GM21526 (cell line): ENCODE results near the gene UVRAG.
"Not testable (repeated sequence)": the region's sequence is repeated elsewhere in the genome, so short reads cannot be mapped to it uniquely, and the experiment has no call there.

Experiments
- ATAC-seq: cut with Tn5 transposase; IDR thresholded peaks from one replicate; pipeline ENCODE4 v1.9.1; 2021; ENCODE audit warnings: moderate library complexity; ENCODE audit not compliant: unreplicated experiment, low FRiP score

UVRAG gene

DNA sequence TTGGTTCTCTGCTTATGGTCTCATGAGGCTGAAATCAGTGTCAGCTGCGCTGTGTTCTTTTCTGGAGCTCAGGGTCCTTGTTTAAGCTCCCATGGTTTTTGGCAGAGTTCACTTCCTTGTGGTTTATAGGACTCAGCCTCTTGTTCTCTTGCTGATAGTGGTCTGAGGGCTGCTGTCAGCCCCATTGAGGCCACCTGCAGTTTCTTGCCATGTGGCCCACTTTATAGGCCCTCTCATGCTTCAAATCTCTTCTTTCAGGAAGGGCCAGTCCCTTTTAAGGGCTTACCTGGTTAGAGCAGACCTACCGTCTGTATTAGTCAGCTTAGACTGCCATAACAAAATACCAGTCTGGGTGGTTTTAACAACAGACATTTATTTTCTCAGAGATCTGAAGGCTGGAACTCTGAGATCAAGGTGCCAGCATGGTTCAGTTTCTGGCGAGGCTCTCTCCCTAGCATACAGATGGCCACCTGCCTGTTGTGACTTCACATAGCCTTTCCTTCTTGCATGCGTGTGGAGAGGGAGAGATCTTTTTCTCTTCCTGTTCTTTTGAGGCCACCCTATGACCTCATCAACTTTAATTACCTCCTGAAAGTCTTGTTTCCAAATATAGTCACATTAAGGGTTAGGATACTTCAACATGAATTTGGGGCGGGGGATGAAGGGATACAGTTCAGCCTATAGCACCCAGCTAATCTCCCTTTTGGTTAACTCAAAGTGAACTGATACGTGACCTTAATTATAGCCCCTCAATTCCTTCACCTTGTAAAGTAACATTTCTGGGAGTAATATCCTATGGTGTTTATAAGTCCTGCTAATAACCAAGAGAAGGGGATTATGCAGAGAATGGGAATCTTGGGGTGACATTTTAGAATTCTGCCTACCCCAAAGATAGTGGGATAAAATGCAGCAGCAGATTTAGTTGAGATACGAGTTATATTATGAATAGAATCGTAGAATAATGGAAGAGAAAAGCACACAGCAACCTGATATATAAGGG lies 131.8 kb downstream of the UVRAG start:
- no peak for ATAC-seq

DNA sequence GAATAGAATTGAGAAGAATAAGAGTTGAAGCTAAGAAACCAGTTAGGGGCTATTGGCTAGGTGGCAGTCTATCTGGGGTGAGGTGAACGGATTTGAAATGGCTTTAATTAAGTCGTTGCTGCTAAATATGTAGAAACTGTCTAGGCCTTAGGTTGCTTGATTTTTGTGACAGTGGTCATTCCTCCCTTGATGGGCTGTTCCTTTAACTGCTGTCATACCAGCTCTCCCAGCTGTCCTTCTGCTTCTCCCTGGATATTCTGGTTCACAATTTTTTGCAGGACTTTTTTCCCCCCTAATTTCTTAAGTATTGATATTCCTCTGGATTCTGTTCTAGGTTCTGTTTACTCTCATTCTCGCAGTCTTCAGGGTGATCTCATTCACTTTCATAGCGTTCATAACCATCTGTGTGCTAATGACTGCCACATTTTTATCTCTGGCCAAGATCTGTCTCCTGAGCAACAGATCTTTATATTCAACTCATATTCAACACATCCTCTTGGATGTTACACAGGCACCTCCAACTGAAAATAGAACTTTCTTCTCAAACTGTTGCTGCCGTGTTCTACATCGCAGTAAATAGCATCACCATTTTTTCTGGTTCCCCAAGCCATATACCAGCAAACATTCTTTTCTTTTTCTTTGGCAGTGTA lies 134.1 kb downstream of the UVRAG start:
- no peak for ATAC-seq

- no peak for ATAC-seq
Observed at GRCh38 chr11:75950141-75950540, 135.1 kb downstream of the UVRAG start.

GRCh38 chr11:75954039-75954438 lies 139.0 kb downstream of the UVRAG start:
- ATAC-seq: no peak

GRCh38 chr11:75955443-75955842 lies 140.4 kb downstream of the UVRAG start:
- no peak for ATAC-seq

GRCh38 chr11:75959540-75959939 lies 144.5 kb downstream of the UVRAG start:
- ATAC-seq: no peak

- no peak for ATAC-seq
Observed at GRCh38 chr11:75964071-75964470, 149.1 kb downstream of the UVRAG start.

DNA sequence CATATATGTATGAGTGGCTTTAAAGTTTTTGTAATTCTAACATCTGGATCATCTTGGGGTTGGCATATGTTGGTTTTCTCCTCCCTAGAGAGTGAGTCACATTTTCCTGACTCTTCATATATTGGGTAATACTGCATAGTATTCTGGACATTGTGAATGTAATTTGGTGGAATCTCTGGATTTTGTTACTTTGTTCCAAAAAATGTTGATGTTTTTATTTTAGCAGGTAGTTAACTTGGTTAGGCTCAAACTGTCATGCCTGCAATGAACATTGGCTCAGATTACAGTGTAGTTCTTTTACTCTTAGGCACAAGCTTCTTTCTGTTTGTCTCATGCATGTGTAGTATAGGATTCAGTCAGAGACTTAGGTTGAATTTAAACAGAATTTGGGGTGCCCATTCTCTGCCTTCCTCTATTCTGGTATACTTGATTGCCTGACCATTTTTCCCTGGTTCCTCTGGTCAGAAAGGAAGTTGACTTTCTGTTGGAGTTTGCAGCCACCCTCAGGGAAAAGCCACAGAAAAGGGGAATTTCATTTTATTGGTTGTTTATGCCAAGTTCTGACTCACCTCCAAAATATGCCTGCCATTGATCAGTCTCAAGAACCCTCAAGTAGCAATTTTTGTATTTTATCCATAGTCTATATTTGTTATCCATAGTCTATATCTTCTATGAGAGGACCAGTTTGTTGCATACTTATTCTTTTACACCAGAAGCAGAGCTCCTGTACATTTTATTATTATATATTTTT lies 151.7 kb downstream of the UVRAG start:
- no peak for ATAC-seq

GRCh38 chr11:75968021-75968625 lies 153.1 kb downstream of the UVRAG start:
- no peak for ATAC-seq

- ATAC-seq: no peak
Observed at GRCh38 chr11:75969626-75970308, 154.8 kb downstream of the UVRAG start.

GRCh38 chr11:75973710-75974109 lies 158.7 kb downstream of the UVRAG start:
- ATAC-seq: not testable (repeated sequence)

DNA sequence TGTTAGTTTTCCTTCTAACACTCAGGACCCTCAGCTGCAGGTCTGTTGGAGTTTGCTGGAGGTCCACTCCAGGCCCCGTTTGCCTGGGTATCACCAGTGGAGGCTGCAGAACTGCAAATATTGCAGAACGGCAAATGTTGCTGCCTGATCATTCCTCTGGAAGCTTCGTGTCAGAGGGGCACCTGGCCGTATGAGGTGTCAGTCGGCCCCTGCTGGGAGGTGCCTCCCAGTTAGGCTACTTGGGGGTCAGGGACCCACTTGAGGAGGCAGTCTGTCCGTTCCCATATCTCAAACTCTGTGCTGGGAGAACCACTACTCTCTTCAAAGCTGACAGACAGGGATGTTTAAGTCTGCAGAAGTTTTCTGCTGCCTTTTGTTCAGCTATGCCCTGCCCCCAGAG lies 164.1 kb downstream of the UVRAG start:
- ATAC-seq: not testable (repeated sequence)

DNA sequence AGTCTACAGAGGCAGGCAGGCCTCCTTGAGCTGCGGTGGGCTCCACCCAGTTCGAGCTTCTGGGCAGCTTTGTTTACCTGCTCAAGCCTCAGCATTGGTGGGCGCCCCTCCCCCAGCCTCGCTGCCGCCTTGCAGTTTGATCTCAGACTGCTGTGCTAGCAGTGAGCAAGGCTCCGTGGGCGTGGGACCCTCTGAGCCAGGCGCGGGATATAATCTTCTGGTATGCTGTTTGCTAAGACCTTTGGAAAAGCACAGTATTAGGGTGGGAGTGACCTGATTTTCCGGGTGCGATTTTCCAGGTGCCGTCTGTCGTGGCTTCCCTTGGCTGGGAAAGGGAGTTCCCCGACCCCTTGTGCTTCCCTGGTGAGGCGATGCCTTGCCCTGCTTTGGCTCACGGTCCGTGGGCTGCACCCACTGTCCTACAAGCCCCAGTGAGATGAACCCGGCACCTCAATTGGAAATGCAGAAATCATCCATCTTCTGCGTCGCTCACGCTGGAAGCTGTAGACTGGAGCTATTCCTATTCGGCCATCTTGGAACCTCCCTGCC lies 164.5 kb downstream of the UVRAG start:
- ATAC-seq: not testable (repeated sequence)

DNA sequence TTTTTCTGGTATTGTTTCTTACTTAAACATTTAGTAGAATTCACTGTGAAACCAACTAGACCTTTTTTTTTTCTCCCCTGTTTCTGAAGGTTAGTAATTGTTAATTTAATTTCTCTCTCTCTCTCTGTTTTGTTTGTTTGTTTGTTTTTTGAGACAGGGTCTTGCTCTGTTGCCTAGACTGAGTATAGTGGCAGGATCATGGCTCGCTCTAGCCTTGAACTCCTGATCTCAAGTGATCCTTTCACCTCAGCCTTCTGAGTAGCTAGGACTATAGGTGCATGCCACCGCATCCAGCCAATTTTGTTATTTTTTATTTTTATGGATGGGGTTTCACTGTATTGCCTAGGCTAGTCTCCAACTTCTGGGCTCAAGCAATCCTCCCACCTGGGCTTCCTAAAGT lies 165.0 kb downstream of the UVRAG start:
- ATAC-seq: no peak

DNA sequence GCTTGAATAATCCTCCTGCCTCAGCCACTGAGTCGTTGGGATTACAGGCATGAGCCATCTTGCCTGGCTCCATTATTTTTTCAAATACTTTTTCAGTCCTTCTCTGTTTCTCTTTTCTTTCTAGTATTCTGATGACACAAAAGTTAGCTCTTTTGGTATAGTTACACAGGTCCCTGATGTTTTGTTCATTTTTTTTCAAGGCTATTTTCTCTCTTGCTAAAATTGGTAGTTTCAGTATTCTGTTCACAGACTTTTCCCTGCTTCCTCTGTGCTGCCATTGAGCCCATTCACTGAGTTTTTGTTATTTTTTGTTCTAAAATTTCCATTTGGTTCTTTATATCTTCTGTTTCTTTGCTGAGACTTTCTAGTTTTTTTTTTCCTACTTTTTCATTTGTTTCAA lies 166.5 kb downstream of the UVRAG start:
- ATAC-seq: no peak

GRCh38 chr11:75982309-75982708 lies 167.3 kb downstream of the UVRAG start:
- no peak for ATAC-seq

DNA sequence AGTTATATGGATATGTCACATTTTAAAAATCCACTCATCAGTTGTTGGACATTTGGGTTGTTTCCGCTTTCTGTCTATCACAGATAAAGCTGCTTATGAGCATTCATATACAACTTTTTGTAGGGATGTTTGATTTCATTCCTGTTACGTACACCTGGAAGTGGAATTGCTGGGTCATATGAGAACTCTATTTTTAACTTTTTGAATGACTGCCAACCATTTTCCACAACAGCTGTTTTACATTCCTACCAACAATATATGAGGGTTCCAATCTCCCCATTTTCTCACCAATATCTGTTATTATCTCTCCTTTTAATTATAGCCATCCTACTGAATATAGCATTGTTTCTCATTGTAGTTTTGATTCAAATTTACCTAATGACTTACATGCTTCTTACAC lies 172.0 kb downstream of the UVRAG start:
- ATAC-seq: no peak

GRCh38 chr11:75993126-75993525 lies 178.1 kb downstream of the UVRAG start:
- ATAC-seq: no peak

- ATAC-seq: no peak
Observed at GRCh38 chr11:75994616-75995015, 179.6 kb downstream of the UVRAG start.
